Loucy (cell line): ENCODE measurements around the gene PHOSPHO1.

Experiments used
- H2AFZ ChIP-seq: fragments of 200-600 bp; sonication (generic); 2 replicates; pipeline ENCODE4 v1.6.0; 2016; ENCODE audit warnings: antibody characterized with exemption, mild to moderate bottlenecking, low read length, moderate library complexity
- H3F3A ChIP-seq: fragments of 200-600 bp; 2 replicates; pipeline ENCODE4 v1.6.0; 2016; ENCODE audit warnings: antibody characterized with exemption, low read depth, mild to moderate bottlenecking
- H3K27me3 ChIP-seq: fragments of 200-600 bp; sonication (generic); 2 replicates; pipeline ENCODE4 v1.6.1; 2014; ENCODE audit warnings: low read length, mild to moderate bottlenecking; ENCODE audit not compliant: insufficient read depth, poor library complexity, severe bottlenecking
- H3K36me3 ChIP-seq: fragments of 200-600 bp; sonication (generic); 2 replicates; pipeline ENCODE4 v1.6.1; 2016; ENCODE audit warnings: low read length; ENCODE audit not compliant: insufficient read depth
- H3K4me1 ChIP-seq: fragments of 200-600 bp; sonication (generic); 2 replicates; pipeline ENCODE4 v1.5.1; 2014; ENCODE audit warnings: low read length, mild to moderate bottlenecking; ENCODE audit not compliant: insufficient read depth, poor library complexity, severe bottlenecking
- H3K4me2 ChIP-seq: fragments of 200-600 bp; sonication (generic); 2 replicates; pipeline ENCODE4 v1.6.0; 2014; ENCODE audit warnings: antibody characterized with exemption, low read length, low read depth, mild to moderate bottlenecking; ENCODE audit not compliant: poor library complexity, severe bottlenecking
- H3K4me3 ChIP-seq: fragments of 200-600 bp; sonication (generic); 2 replicates; pipeline ENCODE4 v1.5.1; 2014; ENCODE audit warnings: low read length, mild to moderate bottlenecking, mixed read lengths; ENCODE audit not compliant: poor library complexity, severe bottlenecking
- H3K79me2 ChIP-seq: fragments of 200-600 bp; sonication (generic); 2 replicates; pipeline ENCODE4 v1.6.1; 2014; ENCODE audit warnings: low read length; ENCODE audit not compliant: insufficient read depth
- H3K9ac ChIP-seq: fragments of 200-600 bp; sonication (generic); 2 replicates; pipeline ENCODE4 v1.6.0; 2014; ENCODE audit warnings: mild to moderate bottlenecking, low read depth, low read length, moderate library complexity; ENCODE audit not compliant: poor library complexity, severe bottlenecking
- H3K9me2 ChIP-seq: fragments of 200-600 bp; sonication (generic); replicated peaks from 2 replicates; pipeline ENCODE4 v1.6.1; 2016; ENCODE audit warnings: low read depth, low read length, mixed read lengths
- H3K9me3 ChIP-seq: fragments of 200-600 bp; sonication (generic); 2 replicates; pipeline ENCODE4 v1.6.1; 2014; ENCODE audit warnings: mild to moderate bottlenecking, antibody characterized with exemption, low read length, low read depth; ENCODE audit not compliant: insufficient read depth
- H4K20me1 ChIP-seq: fragments of 200-600 bp; sonication (generic); 2 replicates; pipeline ENCODE4 v1.6.0; 2014; ENCODE audit warnings: antibody characterized with exemption, low read length, mild to moderate bottlenecking; ENCODE audit not compliant: insufficient read depth, poor library complexity, severe bottlenecking
- CTCF ChIP-seq: fragments of 200-600 bp; sonication (generic); conservative IDR thresholded peaks from 2 replicates; pipeline ENCODE4 v1.5.1; 2014; ENCODE audit warnings: mild to moderate bottlenecking, antibody characterized with exemption, low read length
- EZH2phosphoT487 ChIP-seq: fragments of 200-600 bp; IDR thresholded peaks from 2 replicates; pipeline ENCODE4 v1.6.1; 2018; ENCODE audit warnings: antibody characterized with exemption, mild to moderate bottlenecking, moderate library complexity, borderline replicate concordance

Gene PHOSPHO1

GRCh38 chr17:49235896-49236295 lies 5.3 kb upstream of the PHOSPHO1 start:
- Histone ChIP-seq H3K27me3 (no peaks in the 10 kb centered on the region), H3K79me2 (no peaks in the 10 kb centered on the region), H3K4me3 (no peak overlapping the region), H3K4me1 (peaks cover 5% of the 10 kb centered on the region), H3K36me3 (no peaks in the 10 kb centered on the region), H3K4me2 (no peak overlapping the region), H3K9me3 (no peaks in the 10 kb centered on the region), H3K9ac (no peak overlapping the region), H3F3A (no peaks in the 10 kb centered on the region), H4K20me1 (no peaks in the 10 kb centered on the region), H3K9me2 (no peaks in the 10 kb centered on the region), H2AFZ (no peak overlapping the region)
- TF ChIP-seq CTCF = no peak

GRCh38 chr17:49234509-49235080 lies 4.0 kb upstream of the PHOSPHO1 start:
- Histone ChIP-seq H4K20me1 (no peaks in the 10 kb centered on the region), H3K4me1 (peaks cover 8% of the 10 kb centered on the region), H3K9ac (no peak overlapping the region), H3K9me3 (no peaks in the 10 kb centered on the region), H3K4me3 (no peak overlapping the region), H3K27me3 (no peaks in the 10 kb centered on the region), H3K79me2 (no peaks in the 10 kb centered on the region), H3K9me2 (no peaks in the 10 kb centered on the region), H2AFZ (no peak overlapping the region), H3K4me2 (no peak overlapping the region), H3F3A (no peaks in the 10 kb centered on the region), H3K36me3 (no peaks in the 10 kb centered on the region)
- TF ChIP-seq CTCF (no peak), EZH2phosphoT487 (no peak)

DNA sequence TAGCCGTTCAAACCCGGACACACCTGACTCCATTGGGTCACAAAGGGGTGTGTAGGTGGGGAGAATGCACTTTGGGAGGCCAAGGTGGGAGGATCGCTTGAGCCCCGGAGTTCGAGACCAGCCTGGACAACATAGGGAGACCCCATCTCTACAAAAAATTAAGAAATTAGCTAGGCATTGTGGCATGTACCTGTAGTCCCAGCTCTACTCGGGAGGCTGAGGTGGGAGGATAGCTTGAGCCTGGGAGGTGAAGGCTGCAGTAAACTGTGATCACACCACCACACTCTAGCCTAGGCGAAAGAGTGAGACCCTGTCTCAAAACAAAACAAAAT lies 942 bp upstream of the PHOSPHO1 start:
- H3F3A ChIP-seq = no peaks in the 10 kb centered on the region
- no peaks in the 10 kb centered on the region for H3K27me3 ChIP-seq
- H3K4me3 ChIP-seq = peak overlapping the region; percentile 73
- H3K9me2 ChIP-seq = no peaks in the 10 kb centered on the region
- H3K79me2 ChIP-seq = no peaks in the 10 kb centered on the region
- H3K36me3 ChIP-seq = no peaks in the 10 kb centered on the region
- peak overlapping the region; percentile 77; the same call in 1 of the 2 replicates for H2AFZ ChIP-seq
- H3K4me2 ChIP-seq = peak overlapping the region; percentile 86
- TF ChIP-seq EZH2phosphoT487 (no peak), CTCF (no peak)
- H3K9ac ChIP-seq = no peak overlapping the region
- H3K4me1 ChIP-seq = peaks cover 8% of the 10 kb centered on the region
- no peaks in the 10 kb centered on the region for H3K9me3 ChIP-seq
- H4K20me1 ChIP-seq = no peaks in the 10 kb centered on the region
